Measurements from ENCODE around the gene DEFB131B.
A peak's percentile ranks its signal among the peaks of the same experiment; 100 is the strongest.
"Not testable (repeated sequence)": the region's sequence is repeated elsewhere in the genome, so short reads cannot be mapped to it uniquely, and the experiment has no call there.

The DEFB131B gene

GRCh38 chr11:71911986-71912340 is 33.7 kb downstream of the DEFB131B start:
- DNase-seq, result not testable (repeated sequence)

DNA sequence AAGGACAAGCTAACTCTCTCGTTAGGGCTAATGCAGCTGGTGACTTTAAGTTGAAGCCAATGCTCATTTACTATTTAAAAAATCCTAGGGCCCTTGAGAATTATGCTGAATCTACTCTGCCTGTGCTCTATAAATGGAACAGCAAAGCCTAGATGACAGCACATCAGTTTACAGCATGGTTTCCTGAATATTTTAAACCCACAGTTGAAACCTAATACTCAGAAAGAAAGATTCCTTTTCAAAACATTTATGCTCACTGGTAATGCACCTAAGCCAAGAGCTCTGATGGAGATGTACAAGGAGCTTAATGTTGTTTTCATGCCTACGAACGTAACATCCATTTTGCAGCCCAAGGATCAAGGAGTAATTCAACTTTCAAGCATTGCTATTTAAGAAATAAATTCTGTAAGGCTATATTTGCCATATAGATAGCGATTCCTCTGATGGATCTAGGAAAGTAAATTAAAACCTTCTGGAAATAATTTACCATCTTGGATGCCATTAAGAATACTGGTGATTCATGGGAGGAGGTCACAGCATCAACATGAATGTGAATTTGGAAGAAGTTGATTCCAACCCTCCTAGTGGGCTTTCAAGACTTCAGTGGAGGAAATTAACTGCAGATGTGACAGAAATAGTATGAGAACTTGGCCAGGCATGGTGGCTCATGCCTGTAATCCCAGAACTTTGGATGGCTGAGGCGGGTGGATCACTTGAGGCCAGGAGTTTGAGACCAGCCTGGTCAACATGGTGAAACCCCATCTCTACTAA is 35.7 kb downstream of the DEFB131B start:
- DNase-seq, result peak; percentile 92

DNA sequence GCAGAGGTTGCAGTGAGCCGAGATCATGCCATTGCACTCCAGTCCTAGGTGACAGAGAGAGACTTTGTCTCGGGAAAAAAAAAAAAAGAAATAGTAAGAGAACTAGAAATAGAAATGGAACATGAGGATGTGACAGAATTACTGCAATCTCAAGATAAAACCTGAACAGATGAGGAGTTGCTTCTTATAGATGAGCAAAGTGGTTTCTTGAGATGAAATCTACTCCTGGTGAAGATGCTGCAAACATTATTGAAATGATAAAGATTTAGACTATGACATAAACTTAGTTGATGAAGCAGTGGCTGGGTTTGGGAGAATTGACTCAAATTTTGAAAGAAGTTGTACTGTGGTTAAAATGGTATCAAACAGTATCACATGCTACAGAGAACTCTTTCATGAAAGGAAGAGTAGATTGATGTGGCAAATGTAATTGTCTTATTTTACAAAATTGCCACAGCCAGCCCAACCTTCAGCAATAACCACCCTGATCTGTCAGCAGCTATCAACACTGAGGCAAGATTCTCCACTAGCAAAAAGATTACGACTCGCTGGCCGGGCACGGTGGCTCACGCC is 36.5 kb downstream of the DEFB131B start:
- DNase-seq, result no peak

GRCh38 chr11:71917646-71918140 is 39.4 kb downstream of the DEFB131B start:
- DNase-seq, result peak; percentile 33

GRCh38 chr11:71927820-71928736 is 49.8 kb downstream of the DEFB131B start, which contains the start of gene XNDC1N:
Gene XNDC1N, minus strand, starts transcription at chr11:71928594. Its CDS starts 5,241 bp downstream, at chr11:71923353.
- DNase-seq, result peak; percentile 88

GRCh38 chr11:71928737-71929443 is 50.6 kb downstream of the DEFB131B start, which contains the start of gene RNF121:
Gene RNF121, plus strand, starts transcription at chr11:71929046. Its CDS starts 16 bp downstream, at chr11:71929062.
- DNase-seq, result peak; percentile 95

DNA sequence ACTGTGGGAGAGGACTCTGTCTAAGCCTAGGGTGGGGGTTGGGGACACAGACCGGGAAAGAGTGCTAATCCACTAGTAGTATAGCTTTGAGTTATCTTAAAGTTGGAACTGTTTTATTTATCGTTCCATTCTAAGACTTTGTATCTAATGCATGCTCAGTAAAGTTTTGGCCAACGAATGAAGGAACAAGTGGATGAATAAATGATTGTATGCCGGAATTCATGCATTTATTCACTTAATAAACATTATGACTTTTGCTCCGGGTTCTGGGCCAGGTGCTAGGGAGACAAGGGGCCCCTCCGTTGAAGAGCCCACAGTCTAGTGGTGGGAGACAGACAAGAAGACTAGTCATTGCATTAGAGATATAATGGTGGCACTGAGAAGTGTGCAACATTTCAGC is 51.2 kb downstream of the DEFB131B start:
- no peak for DNase-seq

GRCh38 chr11:71930556-71931244 is 52.4 kb downstream of the DEFB131B start:
- DNase-seq, result no peak

- no peak for DNase-seq
These were observed 53.0 kb downstream of the DEFB131B start for GRCh38 chr11:71931245-71931602.

GRCh38 chr11:71933141-71933933 is 55.1 kb downstream of the DEFB131B start:
- DNase-seq, result no peak

Measured in fibroblast of skin of right biceps (primary cell).